ENCODE results near the gene MSI2. TPM values are rescaled to one million over a fixed set of nuclear protein-coding genes. Genes with fewer than 3 reads are reported as not detected.

Gene MSI2
- total RNA-seq, 6 experiments from 2014 or later: 12.0 to 22.6 (median 19.4) TPM

- ATAC-seq (peak; percentile 41 to 56 (median 44)), DNase-seq (no peak)
- WGBS (ENCODE audit: insufficient coverage, low coverage, low lambda C conversion rate, missing lambda C conversion rate): 38% methylated on average over 3 of the region's 6 CpGs
- no peak overlapping the region for H3K27ac ChIP-seq
- H3K4me1 ChIP-seq: no peaks in the 10 kb centered on the region
- H3K9me3 ChIP-seq: no peaks in the 10 kb centered on the region
- intact Hi-C loops (cut with DNase I): no loop called here
- no peak overlapping the region for H3K4me3 ChIP-seq
- no peaks in the 10 kb centered on the region for H3K36me3 ChIP-seq
- no peaks in the 10 kb centered on the region for H3K27me3 ChIP-seq
- no peak for TF ChIP-seq POLR2A (IDR thresholded peaks at IDR 0.05)
- TF ChIP-seq, protein P1, sequence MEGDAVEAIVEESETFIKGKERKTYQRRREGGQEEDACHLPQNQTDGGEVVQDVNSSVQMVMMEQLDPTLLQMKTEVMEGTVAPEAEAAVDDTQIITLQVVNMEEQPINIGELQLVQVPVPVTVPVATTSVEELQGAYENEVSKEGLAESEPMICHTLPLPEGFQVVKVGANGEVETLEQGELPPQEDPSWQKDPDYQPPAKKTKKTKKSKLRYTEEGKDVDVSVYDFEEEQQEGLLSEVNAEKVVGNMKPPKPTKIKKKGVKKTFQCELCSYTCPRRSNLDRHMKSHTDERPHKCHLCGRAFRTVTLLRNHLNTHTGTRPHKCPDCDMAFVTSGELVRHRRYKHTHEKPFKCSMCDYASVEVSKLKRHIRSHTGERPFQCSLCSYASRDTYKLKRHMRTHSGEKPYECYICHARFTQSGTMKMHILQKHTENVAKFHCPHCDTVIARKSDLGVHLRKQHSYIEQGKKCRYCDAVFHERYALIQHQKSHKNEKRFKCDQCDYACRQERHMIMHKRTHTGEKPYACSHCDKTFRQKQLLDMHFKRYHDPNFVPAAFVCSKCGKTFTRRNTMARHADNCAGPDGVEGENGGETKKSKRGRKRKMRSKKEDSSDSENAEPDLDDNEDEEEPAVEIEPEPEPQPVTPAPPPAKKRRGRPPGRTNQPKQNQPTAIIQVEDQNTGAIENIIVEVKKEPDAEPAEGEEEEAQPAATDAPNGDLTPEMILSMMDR (IDR thresholded peaks at IDR 0.05): no peak
Observed at GRCh38 chr17:57707892-57708291, 451.6 kb downstream of the MSI2 start.

DNA sequence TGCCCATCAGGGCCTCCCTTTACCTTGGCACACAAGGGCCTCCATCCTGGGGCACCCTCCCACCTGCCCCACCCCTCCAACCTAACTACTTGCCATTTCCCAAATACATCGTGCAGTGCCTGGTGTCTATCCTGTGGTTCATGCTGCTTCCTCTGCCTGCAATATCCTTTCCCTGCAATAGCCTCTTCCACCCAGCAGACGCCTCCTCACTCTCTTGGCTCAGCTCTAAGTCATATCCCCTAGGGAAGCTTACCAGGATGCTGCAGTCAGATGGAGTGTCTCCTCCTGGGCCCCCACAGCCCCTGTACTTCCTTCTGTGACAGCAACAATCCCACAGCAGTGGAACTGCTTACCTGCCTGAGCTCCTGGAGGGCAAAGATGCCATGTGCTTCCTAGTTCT is 452.1 kb downstream of the MSI2 start:
- DNase-seq (no peak), ATAC-seq (peak in 1 of 4 donors; percentile 19)
- no peaks in the 10 kb centered on the region for H3K36me3 ChIP-seq
- intact Hi-C loops (cut with DNase I): no loop called here
- H3K4me3 ChIP-seq: no peak overlapping the region
- H3K27ac ChIP-seq: no peak overlapping the region
- TF ChIP-seq, protein P1 (IDR thresholded peaks at IDR 0.05): no peak
- TF ChIP-seq POLR2A (IDR thresholded peaks at IDR 0.05): no peak
- H3K27me3 ChIP-seq: no peaks in the 10 kb centered on the region
- no peaks in the 10 kb centered on the region for H3K4me1 ChIP-seq
- 18% methylated on average over 2 of the region's 2 CpGs for WGBS (ENCODE audit: insufficient coverage, low coverage, low lambda C conversion rate, missing lambda C conversion rate)
- no peaks in the 10 kb centered on the region for H3K9me3 ChIP-seq

DNA sequence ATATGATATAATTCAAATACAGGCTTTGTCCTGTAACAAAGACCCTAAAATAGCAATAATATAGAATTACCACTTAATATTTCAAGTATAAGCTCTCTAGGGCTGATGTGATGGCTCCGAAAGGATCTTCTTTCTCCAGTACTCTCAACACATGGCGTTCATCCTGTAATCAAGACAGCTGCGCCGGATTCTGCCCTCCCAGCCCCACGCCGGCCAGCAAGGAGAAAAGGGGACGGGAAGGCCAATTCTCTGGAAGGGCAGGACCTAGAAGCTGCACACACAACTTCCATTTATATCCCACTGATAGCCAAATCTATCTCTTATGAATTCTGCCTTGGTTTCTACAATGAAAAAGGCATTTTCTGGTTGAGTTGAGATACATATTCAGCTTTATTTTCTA is 456.8 kb downstream of the MSI2 start:
- intact Hi-C loops (cut with DNase I): no loop called here

DNA sequence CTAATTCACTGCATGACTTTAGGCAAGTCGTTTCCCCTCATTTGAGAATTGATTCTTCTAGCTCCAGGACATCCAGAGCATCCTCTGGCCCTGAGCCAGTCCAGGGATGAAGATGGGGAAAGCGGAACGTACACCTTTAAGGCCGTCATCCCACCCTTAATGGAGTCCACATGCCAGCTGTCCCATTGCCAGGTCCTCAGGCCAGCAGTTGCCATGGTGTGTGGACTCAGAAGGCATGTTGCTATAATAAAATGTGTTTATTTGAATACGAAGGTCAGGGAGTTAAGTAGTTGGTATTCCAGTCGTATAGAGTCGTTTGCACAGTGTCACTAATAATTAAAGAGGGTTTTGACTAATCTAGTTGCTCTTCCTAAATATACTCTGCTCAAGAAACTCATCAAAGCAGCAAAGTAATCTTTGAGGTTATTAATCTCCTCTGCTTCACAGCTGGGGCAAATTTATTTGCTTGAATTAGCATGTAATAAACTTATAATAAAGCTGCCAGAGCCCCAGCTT is 458.4 kb downstream of the MSI2 start:
- TF ChIP-seq, protein P1 (IDR thresholded peaks at IDR 0.05): no peak
- no peak for TF ChIP-seq POLR2A (IDR thresholded peaks at IDR 0.05)
- no peaks in the 10 kb centered on the region for H3K27me3 ChIP-seq
- WGBS (ENCODE audit: insufficient coverage, low coverage, low lambda C conversion rate, missing lambda C conversion rate): 19% methylated on average over 4 of the region's 7 CpGs
- intact Hi-C loops (cut with DNase I): no loop called here
- no peak overlapping the region for H3K27ac ChIP-seq
- no peak for DNase-seq
- H3K36me3 ChIP-seq: no peaks in the 10 kb centered on the region
- H3K4me1 ChIP-seq: no peaks in the 10 kb centered on the region
- H3K9me3 ChIP-seq: no peaks in the 10 kb centered on the region
- no peak overlapping the region for H3K4me3 ChIP-seq
- ATAC-seq: no peak

More for the DNA sequence above, 456.8 kb downstream of the MSI2 start:
- 39% methylated on average over 5 of the region's 7 CpGs for WGBS (ENCODE audit: insufficient coverage, low coverage, low lambda C conversion rate, missing lambda C conversion rate)
- ATAC-seq (no peak), DNase-seq (no peak)
- Histone ChIP-seq H3K4me1 (no peaks in the 10 kb centered on the region), H3K9me3 (no peaks in the 10 kb centered on the region), H3K27ac (no peak overlapping the region), H3K27me3 (no peaks in the 10 kb centered on the region), H3K36me3 (no peaks in the 10 kb centered on the region), H3K4me3 (no peak overlapping the region)
- no peak for TF ChIP-seq POLR2A (IDR thresholded peaks at IDR 0.05)
- TF ChIP-seq, protein P1 (IDR thresholded peaks at IDR 0.05): no peak

DNA sequence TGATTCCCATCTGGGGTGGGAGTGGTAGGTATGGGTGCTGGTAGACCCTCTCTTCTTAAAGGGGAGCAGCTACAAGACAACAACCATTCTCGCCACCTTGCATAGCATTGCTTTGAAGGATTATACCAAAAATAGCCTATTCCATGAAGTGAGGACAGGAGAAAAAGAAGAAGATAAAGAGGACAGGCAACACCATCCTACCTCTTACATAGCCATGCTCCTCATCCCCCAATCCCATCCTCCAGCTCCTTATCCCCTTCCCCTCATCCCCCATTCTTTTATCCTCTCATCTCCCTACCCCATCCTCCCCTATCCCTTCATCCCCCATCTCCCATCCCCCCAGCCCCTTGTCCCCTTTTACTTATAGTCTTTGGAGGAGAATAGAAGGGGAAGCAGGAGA is 459.7 kb downstream of the MSI2 start:
- DNase-seq (no peak), ATAC-seq (no peak)
- H3K27me3 ChIP-seq: no peaks in the 10 kb centered on the region
- no peak overlapping the region for H3K27ac ChIP-seq
- 100% methylated on average over 1 of the region's 1 CpG for WGBS (ENCODE audit: insufficient coverage, low coverage, low lambda C conversion rate, missing lambda C conversion rate)
- intact Hi-C loops (cut with DNase I): no loop called here
- no peak for TF ChIP-seq POLR2A (IDR thresholded peaks at IDR 0.05)
- TF ChIP-seq, protein P1 (IDR thresholded peaks at IDR 0.05): no peak
- no peaks in the 10 kb centered on the region for H3K36me3 ChIP-seq
- H3K4me1 ChIP-seq: no peaks in the 10 kb centered on the region
- H3K9me3 ChIP-seq: no peaks in the 10 kb centered on the region
- no peak overlapping the region for H3K4me3 ChIP-seq

Data from right lobe of liver (tissue), 6 donors.